KG1 (cell line): ENCODE data around the gene SLC16A10.
"Not testable (repeated sequence)": the region's sequence is repeated elsewhere in the genome, so short reads cannot be mapped to it uniquely, and the experiment has no call there.

Source experiments
- DNase-seq: peaks from one replicate; lab custom pipeline; 2025; lab: John Stamatoyannopoulos, UW

SLC16A10 gene

DNA sequence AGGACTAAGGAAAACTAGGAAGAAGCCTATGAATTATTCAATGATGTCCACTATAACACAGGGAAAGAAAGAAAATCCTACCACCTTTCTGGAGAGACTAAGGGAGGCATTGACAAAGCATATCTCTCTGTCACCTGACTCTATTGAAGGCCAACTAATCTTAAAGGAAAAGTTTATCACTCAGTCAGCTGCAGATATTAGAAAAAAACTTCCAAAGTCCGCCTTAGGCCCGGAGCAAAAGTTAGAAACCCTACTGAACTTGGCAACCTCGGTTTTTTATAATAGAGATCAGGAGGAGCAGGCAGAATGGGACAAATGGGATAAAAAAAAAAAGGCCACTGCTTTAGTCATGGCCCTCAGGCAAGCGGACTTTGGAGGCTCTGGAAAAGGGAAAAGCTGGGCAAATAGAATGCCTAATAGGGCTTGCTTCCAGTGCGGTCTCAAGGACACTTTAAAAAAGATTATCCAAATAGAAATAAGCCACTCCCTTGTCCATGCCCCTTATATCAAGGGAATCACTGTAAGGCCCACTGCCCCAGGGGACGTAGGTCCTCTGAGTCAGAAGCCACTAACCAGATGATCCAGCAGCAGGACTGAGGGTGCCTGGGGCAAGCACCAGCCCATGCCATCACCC, 47.0 kb downstream of the SLC16A10 start:
- not testable (repeated sequence) for DNase-seq

DNA sequence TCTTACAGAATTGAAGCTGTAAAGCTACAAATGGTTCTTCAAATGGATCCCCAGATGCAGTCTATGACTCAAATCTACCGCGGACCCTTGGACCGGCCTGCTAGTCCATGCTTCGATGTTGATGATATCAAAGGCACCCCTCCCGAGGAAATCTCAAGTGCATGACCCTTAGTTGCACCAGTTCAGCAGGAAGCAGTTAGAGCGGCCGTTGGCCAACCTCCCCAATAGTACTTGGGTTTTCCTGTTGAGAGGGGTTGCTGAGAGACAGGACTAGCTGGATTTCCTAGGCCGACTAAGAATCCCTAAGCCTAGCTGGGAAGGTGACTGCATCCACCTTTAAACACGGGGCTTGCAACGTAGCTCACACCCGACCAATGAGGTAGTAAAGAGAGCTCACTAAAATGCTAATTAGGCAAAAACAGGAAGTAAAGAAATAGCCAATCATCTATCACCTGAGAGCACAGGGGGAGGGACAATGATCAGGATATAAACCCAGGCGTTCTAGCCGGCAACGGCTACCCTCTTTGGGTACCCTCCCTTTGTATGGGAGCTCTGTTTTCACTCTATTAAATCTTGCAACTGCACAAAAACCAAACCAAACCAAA, 50.3 kb downstream of the SLC16A10 start:
- not testable (repeated sequence) for DNase-seq

DNA sequence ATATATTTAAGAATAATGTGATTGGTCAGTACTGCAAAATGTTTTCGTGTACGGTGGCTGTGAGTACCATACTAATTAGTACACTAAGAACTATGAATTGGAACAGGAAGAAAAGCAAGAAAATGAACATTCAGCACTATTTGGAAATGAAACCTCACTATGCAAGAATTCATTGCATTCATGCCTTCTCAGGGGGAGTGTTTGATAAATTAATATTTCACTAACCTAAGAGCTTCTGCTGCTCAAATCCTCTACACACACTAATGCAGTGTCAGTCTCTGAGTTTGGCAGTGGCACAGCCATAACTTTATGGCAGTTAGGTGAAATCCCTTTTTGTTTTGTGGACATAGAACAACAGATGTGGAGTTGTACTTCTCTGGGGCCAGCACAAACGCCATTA, 60.1 kb downstream of the SLC16A10 start:
- no peak for DNase-seq

DNA sequence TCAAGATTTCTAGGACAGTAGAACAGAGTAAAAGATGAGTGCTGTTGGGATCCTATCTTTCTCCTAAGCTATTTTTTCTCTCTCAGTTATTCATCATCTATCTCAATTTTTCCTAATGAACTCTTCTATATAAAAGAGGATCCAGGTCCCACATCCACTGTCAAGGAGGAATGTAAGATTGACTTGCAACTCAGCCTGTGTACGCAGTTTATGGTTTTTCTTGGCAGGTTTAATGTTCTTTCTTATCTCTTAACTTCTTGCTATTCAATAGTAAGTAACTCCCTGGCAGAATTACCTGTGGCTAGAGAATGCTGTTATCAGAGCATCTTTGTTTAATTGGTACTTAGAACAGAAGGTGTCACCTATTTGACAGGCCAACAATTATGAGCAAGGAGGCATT, 60.8 kb downstream of the SLC16A10 start:
- no peak for DNase-seq

DNA sequence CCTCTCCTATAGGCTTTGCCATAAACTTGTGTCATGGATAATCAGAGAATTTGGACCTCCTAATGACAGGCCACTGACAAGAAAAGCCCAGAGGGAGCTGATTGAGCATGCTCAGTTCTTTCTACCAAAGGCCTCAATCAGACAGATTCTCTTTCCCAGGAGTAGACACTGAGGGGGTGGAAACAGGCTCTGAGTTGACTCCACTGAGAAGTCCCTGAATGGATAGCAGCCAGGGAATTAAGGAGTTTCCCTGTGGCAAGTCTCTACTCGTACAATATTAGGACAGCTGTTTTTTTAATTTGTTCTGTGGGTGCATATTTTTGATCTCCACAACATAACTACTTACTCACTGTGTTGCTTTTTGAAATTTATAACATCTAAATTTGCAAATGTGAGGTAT, 63.3 kb downstream of the SLC16A10 start:
- no peak for DNase-seq

DNA sequence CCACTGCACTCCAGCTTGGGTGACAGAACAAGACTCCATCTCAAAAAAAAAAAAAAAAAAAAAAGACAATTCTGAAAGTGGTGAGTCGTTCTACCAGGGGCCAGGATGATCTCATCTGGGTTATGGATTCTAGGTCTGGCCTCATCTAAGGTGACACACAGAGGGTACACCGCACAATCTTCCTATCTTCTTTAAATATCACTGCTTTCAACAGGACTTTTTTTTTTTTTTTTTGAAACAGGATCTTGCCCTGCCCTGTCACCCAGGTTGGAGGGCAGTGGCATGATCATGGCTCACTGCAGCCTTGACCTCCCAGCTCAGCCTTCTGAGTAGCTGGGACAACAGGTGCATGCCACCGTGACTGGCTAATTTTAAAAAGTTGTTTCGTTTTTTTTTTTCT, 67.7 kb downstream of the SLC16A10 start:
- no peak for DNase-seq

DNA sequence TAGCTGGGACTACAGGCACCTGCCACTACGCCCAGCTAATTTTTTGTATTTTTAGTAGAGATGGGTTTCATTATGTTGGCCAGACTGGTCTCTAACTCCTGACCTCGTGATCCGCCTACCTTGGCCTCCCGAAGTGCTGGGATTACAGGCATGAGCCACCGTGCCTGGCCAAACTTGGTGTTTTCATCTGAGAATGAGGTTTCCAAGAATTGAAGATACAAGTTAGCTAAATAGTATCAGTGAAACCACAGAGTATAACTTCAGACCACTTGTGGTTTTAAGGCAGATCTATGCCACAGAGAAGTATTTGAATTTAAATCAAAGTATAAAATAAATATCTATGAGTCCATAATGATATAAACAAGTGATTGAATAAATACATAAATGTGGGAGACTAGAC, 70.1 kb downstream of the SLC16A10 start:
- no peak for DNase-seq

DNA sequence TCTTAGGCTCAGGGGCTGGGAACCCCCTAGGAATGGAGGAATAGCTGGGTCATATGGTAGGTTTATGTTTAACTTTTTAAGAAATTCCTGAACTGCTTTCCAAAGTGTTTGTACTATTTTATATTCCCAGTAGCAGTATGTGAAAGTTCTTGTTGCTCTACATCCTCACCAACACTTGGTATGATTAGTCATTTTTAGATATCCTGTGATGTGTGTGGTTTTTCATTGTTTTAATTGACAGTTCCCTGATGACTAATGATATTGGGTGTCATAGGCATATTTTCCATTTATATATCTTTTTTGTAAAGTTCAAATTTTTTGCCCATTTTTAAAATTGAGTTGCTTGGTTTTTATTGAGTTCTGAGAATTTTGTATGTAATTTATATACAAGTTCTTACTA, 72.3 kb downstream of the SLC16A10 start:
- no peak for DNase-seq

DNA sequence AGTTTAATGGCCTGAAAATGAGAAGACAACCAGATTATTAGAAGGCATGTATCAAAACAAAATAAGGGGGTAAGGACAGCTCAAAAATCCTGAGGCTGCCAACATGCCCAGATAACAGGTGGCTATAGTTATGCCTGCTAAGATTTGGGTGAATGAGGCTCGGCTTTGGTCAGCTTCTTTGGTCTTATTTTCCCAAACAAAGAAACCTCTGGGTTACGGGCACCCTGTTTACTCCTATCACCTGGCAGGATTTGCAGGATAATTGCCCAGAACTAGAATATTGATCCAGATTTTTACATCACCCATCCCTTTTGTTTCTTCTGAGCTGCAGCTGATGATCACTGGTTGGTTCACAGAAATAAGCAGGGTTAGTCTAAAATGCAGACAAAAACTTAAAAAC, 74.3 kb downstream of the SLC16A10 start:
- DNase-seq = no peak

DNA sequence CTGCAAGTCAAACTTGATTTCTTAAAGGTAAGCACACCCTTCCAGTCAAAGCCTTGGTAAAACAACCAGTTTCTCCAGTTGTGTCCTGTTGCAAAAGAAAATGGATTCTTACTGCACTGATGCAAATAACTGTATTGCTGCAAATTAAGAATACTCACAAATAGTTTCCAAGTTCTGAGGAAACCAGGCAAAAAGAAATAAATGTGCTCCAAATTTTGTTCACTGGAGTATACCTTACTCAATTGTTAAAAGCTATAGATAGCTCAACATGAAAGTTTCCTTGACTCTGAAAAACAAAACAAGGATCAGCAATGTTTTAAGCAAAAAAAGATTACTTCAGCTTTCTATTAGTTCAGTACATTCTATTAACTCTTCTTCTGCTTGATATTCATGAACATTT, 75.2 kb downstream of the SLC16A10 start:
- DNase-seq = no peak

DNA sequence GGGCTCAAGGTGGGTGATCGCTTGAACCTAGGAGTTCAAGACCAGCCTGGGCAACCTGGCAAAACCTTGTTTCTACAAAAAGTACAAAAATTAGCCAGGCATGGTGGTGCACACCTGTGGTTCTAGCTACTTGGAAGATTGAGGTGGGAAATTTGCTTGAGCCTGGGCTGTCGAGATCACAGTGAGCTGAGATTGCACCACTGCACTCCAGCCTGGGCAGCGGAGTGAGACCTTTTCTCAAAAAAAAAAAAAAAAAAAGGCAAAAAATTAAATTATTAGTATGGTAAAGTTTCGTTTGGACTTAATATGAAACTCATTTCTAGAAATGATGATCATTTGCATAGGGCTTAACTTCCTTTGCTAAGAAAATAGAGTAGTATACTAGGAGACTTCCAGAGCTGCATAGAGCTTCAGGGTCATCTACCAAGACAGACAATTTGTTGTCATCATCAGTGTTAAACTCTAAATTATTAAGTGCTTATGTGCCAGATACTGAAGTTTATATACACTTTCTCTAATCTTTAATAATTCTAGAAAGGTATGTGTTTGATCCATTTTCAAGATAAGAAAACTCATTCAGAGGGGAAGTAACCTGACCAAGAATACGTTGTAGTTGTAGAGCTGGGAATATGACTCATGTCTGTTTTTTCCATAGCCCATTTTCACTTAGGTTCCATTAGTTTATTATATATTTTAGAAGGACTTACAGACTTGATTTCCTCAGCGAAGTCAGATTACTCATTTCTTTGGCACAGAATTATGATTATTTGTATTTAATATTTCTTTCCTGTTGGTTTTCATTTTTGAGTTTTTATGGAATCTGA, 84.5 kb downstream of the SLC16A10 start:
- DNase-seq = no peak

DNA sequence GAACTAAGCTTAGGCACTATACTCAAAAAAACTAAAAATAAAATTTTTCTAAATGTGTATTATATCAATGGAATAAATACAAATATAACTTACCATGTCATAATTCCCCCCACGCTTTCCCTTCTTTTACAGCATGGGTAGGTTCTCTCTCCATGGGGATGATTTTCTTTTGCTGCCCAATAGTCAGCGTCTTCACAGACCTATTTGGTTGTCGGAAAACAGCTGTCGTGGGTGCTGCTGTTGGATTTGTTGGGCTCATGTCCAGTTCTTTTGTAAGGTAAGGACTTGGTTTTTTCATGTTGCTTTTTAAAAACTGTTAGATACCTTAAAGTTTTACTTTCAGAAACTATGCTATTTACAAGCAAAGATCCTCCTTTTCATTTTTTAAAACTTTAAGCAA, 85.3 kb downstream of the SLC16A10 start:
- no peak for DNase-seq

DNA sequence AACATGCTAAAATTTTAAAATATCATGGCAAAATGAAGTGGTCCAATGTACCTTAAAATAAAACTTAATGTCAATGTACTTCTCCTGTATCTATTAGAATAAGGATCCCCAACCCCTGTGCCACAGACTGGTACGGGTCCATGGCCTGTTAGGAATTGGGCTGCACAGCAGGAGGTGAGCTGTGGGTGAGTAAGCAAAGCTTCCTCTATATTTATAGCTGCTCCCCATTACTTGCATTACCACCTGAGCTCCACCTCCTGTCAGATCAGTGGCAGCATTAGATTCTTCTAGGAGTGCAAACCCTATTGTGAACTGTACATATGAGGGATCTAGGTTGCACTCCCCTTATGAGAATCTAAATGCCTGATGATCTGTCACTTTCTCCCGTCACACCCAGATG, 86.0 kb downstream of the SLC16A10 start:
- no peak for DNase-seq

DNA sequence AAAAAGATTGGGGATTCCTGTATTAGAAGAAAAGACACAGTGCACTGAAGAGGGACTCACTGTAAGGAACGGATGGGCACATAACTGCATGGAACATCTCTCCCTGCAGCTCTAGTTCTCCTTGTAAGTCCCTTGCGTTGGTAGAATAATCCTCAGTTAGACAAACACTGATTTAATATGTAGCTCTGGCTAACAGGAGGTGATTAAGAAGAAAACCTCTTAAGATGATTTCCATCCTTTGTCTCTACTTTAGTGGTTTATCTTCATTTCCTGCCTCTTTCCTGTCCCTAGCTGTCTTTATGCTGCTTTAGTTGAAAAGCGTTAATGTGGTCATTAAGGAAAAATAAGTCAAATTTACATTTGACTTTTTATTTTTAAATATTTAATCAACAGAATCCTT, 86.6 kb downstream of the SLC16A10 start:
- no peak for DNase-seq

DNA sequence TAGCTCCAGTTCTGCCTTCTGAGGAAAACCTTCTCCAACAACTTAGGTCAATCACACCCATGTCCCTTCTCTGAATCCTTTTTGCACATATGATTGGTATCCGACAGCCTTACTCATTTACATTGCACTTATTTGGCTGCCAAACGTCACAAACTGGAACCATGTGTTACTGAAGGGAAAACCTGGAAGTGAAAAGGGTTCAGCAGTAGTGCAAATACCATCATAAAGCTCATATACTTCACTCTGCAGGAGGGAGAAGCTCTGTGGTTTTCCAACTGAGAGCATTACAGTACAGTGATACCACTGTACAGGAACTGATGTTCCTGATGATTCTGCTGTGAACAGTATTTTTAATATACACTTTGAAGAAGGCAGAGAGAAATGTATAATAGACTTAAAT, 87.8 kb downstream of the SLC16A10 start:
- DNase-seq = no peak

DNA sequence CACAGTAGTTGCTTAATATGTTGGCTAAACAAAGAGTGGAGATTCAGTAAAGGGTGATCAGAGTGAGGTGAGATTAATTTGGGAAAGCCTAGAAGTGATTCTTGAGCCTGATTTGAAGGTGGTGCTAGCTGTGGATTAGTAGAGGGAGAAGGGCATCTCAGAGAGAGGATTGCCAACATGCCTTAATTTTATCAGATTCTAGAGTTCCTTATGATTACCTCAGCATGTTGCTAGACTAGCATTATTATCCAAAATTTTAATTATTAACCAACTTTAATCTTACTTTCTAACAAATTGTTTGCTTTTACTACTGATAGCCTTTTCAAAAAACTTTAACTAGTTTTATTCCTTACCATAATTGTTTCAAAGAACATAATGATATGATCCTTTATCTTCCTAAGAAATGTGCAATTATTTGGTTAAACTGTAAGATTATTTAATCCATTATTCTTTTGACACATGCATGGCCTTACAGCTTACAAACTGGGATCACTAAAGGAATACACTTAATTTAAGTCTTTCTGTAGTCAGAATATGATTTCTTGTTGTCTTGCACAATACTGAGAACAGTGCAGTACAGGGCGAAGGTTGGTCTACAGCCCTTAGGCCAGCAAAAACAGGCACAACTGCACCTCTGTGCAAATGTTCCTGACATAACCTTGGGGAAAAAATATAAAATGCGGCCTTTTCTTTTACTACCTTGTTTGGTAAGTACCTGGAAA, 88.9 kb downstream of the SLC16A10 start:
- no peak for DNase-seq

DNA sequence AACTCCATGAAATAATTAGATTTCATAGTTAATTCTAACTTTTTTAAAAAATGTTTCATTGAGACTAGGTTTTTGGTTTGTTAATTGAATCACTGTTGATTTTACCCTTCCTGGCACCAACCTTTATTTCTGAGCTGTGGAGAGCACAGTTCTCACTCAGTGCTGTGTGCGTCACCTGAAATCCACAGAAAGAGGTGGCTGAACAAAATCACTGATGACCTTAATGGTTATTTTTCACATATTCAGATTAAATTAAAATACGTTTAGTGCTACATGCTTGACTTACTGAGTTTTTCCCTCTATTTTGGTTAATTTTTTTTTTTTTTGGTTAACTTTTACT, 89.4 kb downstream of the SLC16A10 start:
- no peak for DNase-seq

DNA sequence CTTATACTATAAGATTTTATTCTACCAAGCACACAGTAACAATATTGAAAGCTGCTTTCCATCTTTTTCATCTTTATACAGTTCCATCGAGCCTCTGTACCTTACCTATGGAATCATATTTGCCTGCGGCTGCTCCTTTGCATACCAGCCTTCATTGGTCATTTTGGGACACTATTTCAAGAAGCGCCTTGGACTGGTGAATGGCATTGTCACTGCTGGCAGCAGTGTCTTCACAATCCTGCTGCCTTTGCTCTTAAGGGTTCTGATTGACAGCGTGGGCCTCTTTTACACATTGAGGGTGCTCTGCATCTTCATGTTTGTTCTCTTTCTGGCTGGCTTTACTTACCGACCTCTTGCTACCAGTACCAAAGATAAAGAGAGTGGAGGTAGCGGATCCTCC, 89.8 kb downstream of the SLC16A10 start:
- no peak for DNase-seq

DNA sequence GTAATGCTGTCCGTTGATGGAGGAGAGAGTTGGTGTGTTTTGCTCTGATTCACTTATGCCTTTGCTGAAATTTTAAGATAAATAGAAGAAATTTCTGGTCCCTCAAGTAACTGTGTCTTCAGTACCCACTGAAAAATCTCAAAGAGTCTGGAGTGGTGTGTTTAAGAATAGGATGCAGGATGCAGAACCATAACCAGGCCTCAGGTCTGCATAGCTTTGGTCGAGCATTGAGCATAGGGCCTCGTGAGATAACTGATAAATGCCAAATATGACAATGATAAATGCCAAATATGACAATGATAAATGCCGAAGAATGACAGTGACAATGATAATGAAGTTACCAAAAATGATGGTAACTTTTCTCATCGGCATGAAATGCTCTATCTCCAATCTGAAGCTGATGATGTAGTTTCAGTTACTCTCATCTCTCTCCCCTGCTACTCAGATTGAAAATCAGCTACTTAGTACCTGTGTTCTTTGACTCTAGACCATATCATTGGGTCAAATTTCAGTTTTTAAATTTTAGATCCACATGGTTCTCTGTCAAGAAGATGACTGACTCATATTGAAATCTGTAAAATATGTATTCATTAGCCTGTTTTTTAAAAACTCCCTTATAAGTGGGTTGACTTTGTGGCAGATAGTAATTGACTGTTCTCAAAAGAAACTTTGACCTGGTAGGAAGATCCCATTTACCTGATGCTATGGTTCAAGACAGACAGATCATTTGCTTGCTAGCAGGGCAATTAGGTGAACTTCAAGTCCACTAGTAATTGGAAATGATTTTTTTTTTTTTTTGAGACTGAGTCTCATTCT, 96.6 kb downstream of the SLC16A10 start:
- DNase-seq = no peak

DNA sequence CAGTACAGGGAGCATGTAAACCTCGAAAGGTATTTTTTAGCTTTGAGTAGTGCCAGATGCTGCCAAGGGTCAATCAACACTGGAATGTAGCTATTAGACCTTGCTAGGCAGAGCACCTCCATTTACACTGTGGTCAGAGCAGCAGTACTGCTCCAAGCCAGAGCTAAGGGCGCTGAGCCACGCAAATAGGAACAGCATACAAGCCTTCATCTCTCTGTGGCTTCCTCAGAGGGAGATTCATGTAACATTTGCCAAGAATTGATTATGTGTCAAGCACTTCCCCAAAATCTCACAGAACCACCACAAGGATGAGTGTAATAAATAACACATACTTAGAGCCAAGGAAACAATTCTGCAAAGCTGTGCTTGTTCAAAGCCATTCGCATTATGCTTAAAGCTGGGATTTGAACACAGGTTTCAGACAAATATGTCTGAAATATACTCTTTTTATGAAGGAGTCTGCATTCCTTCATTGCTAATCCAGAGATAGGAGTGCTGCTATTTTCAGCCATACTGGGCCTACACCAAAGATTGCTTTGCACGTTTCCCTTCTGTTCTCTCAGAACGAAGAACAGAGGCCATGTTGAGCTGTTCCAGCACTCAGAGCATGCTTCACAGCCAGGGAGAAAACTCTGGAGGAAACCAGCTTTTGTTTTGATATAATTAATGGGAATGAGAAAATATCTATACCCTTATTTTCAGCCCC, 97.7 kb downstream of the SLC16A10 start:
- DNase-seq = peak; percentile 46

DNA sequence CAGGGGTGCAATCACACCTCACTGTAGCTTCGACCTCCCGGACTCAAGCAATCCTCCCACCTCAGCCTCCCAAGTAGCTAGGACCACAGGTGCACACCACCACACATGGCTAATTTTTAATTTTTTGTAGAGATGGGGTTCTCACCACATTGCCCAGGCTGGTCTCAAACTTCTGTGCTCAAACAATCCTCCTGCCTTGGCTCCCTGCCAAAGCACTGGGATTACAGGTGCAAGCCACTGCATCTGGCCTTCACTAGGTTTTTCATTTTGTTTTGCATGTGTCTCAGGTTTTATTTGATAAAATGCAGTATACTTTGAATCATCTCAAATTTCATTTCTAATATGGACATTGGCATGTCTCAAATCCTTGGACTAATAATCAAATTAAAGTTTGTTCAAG, 98.7 kb downstream of the SLC16A10 start:
- DNase-seq = no peak
